ENCODE data around the gene ACP4. TPM values are rescaled to one million over a fixed set of nuclear protein-coding genes. Genes with fewer than 3 reads are reported as not detected.

ACP4 gene
- total and polyA plus RNA-seq, 2 experiments from 2014 or later: not detected

GRCh38 chr19:50839712-50840655 is 49.8 kb downstream of the ACP4 start:
- 64 to 66% methylated on average over 10 of the region's 10 CpGs for WGBS, 2 experiments (ENCODE audit: low coverage in 1 of 2, low lambda C conversion rate in 2 of 2, missing lambda C conversion rate in 2 of 2)
- Histone ChIP-seq H3K4me3 (no peak overlapping the region), H2AFZ (no peak overlapping the region), H3K4me1 (ENCODE audit: insufficient read depth) (no peaks in the 10 kb centered on the region), H3K36me3 (ENCODE audit: low read depth) (no peaks in the 10 kb centered on the region), H4K20me1 (ENCODE audit: insufficient read depth) (no peaks in the 10 kb centered on the region), H3K4me2 (ENCODE audit: unreplicated experiment) (no peak overlapping the region), H3K9ac (no peak overlapping the region), H3K9me3 (ENCODE audit: low read depth) (no peaks in the 10 kb centered on the region), H3K9me2 (ENCODE audit: insufficient read depth) (no peaks in the 10 kb centered on the region), H3K27ac (no peak overlapping the region), H3K79me2 (ENCODE audit: insufficient read depth) (no peaks in the 10 kb centered on the region), H3K27me3 (replicated peaks; ENCODE audit: insufficient read depth) (peaks cover 3% of the 10 kb centered on the region; the same call in 1 of the 2 replicates), H3F3A (ENCODE audit: insufficient read depth) (no peaks in the 10 kb centered on the region)
- TF ChIP-seq EZH2phosphoT487 (IDR thresholded peaks at IDR 0.05; ENCODE audit: insufficient read depth, low read depth): no peak
- TF ChIP-seq EZH2 (IDR thresholded peaks at IDR 0.05; ENCODE audit: insufficient read depth, poor library complexity, severe bottlenecking): no peak
- no peak for DNase-seq
- in situ Hi-C loops (cut with MboI): no loop called here

- no peaks in the 10 kb centered on the region for H3K9me2 ChIP-seq (ENCODE audit: insufficient read depth)
- H3K4me2 ChIP-seq (ENCODE audit: unreplicated experiment): no peak overlapping the region
- H4K20me1 ChIP-seq (ENCODE audit: insufficient read depth): no peaks in the 10 kb centered on the region
- H3K4me1 ChIP-seq (ENCODE audit: insufficient read depth): no peaks in the 10 kb centered on the region
- H3K27me3 ChIP-seq (replicated peaks; ENCODE audit: insufficient read depth): no peaks in the 10 kb centered on the region; the same call in 1 of the 2 replicates
- no peaks in the 10 kb centered on the region for H3F3A ChIP-seq (ENCODE audit: insufficient read depth)
- H3K9ac ChIP-seq: no peak overlapping the region
- no peaks in the 10 kb centered on the region for H3K9me3 ChIP-seq (ENCODE audit: low read depth)
- in situ Hi-C loops (cut with MboI): no loop called here
- no peak for DNase-seq
- no peak overlapping the region for H3K27ac ChIP-seq
- H3K4me3 ChIP-seq: no peak overlapping the region
- 53 to 64% methylated on average over 6 of the region's 6 CpGs for WGBS, 2 experiments (ENCODE audit: low coverage in 1 of 2, low lambda C conversion rate in 2 of 2, missing lambda C conversion rate in 2 of 2)
- H3K79me2 ChIP-seq (ENCODE audit: insufficient read depth): no peaks in the 10 kb centered on the region
- TF ChIP-seq EZH2phosphoT487 (IDR thresholded peaks at IDR 0.05; ENCODE audit: insufficient read depth, low read depth) (no peak), EZH2 (IDR thresholded peaks at IDR 0.05; ENCODE audit: insufficient read depth, poor library complexity, severe bottlenecking) (no peak)
- no peak overlapping the region for H2AFZ ChIP-seq
- H3K36me3 ChIP-seq (ENCODE audit: low read depth): no peaks in the 10 kb centered on the region
Observed at GRCh38 chr19:50842130-50842529, 51.9 kb downstream of the ACP4 start.

- no peak overlapping the region for H3K9ac ChIP-seq
- no peak overlapping the region for H3K4me3 ChIP-seq
- TF ChIP-seq EZH2phosphoT487 (IDR thresholded peaks at IDR 0.05; ENCODE audit: insufficient read depth, low read depth): no peak
- no peak for TF ChIP-seq EZH2 (IDR thresholded peaks at IDR 0.05; ENCODE audit: insufficient read depth, poor library complexity, severe bottlenecking)
- no peak for DNase-seq
- H3F3A ChIP-seq (ENCODE audit: insufficient read depth): no peaks in the 10 kb centered on the region
- 62 to 66% methylated on average over 2 of the region's 2 CpGs for WGBS, 2 experiments (ENCODE audit: low coverage in 1 of 2, low lambda C conversion rate in 2 of 2, missing lambda C conversion rate in 2 of 2)
- in situ Hi-C loops (cut with MboI): no loop called here
- H3K4me2 ChIP-seq (ENCODE audit: unreplicated experiment): no peak overlapping the region
- H3K36me3 ChIP-seq (ENCODE audit: low read depth): no peaks in the 10 kb centered on the region
- no peaks in the 10 kb centered on the region for H4K20me1 ChIP-seq (ENCODE audit: insufficient read depth)
- no peak overlapping the region for H2AFZ ChIP-seq
- no peaks in the 10 kb centered on the region; the same call in 1 of the 2 replicates for H3K27me3 ChIP-seq (replicated peaks; ENCODE audit: insufficient read depth)
- no peaks in the 10 kb centered on the region for H3K79me2 ChIP-seq (ENCODE audit: insufficient read depth)
- no peaks in the 10 kb centered on the region for H3K9me2 ChIP-seq (ENCODE audit: insufficient read depth)
- no peaks in the 10 kb centered on the region for H3K4me1 ChIP-seq (ENCODE audit: insufficient read depth)
- no peak overlapping the region for H3K27ac ChIP-seq
- H3K9me3 ChIP-seq (ENCODE audit: low read depth): no peaks in the 10 kb centered on the region
Observed at GRCh38 chr19:50843205-50843604, 53.0 kb downstream of the ACP4 start.

GRCh38 chr19:50843701-50844221 is 53.5 kb downstream of the ACP4 start:
- Histone ChIP-seq H3K9ac (no peak overlapping the region), H3K36me3 (ENCODE audit: low read depth) (no peaks in the 10 kb centered on the region), H3K4me2 (ENCODE audit: unreplicated experiment) (no peak overlapping the region), H3K4me1 (ENCODE audit: insufficient read depth) (no peaks in the 10 kb centered on the region), H3K9me3 (ENCODE audit: low read depth) (no peaks in the 10 kb centered on the region), H3K79me2 (ENCODE audit: insufficient read depth) (no peaks in the 10 kb centered on the region), H3F3A (ENCODE audit: insufficient read depth) (no peaks in the 10 kb centered on the region), H3K9me2 (ENCODE audit: insufficient read depth) (no peaks in the 10 kb centered on the region), H3K27ac (no peak overlapping the region), H3K4me3 (no peak overlapping the region), H2AFZ (no peak overlapping the region), H4K20me1 (ENCODE audit: insufficient read depth) (no peaks in the 10 kb centered on the region), H3K27me3 (replicated peaks; ENCODE audit: insufficient read depth) (no peaks in the 10 kb centered on the region; the same call in 1 of the 2 replicates)
- TF ChIP-seq EZH2 (IDR thresholded peaks at IDR 0.05; ENCODE audit: insufficient read depth, poor library complexity, severe bottlenecking) (no peak), EZH2phosphoT487 (IDR thresholded peaks at IDR 0.05; ENCODE audit: insufficient read depth, low read depth) (no peak)
- WGBS, 2 experiments (ENCODE audit: low coverage in 1 of 2, low lambda C conversion rate in 2 of 2, missing lambda C conversion rate in 2 of 2): 37 to 45% methylated on average over 7 of the region's 7 CpGs
- in situ Hi-C loops (cut with MboI): no loop called here
- DNase-seq: no peak
